ENCODE measurements around the gene JCHAIN.

- TF ChIP-seq EZH2 (IDR thresholded peaks at IDR 0.05; ENCODE audit: insufficient read depth, poor library complexity, severe bottlenecking) (no peak), EZH2phosphoT487 (IDR thresholded peaks at IDR 0.05; ENCODE audit: insufficient read depth, low read depth) (no peak)
Measured at GRCh38 chr4:70700712-70701111, 34.4 kb upstream of the JCHAIN start.
